HL-60 (cell line): Measurements from ENCODE around the gene CLIC6.

Experiments used
- DNase-seq, 2 experiments: peaks; one replicate each; pipeline ENCODE4 v3.0.0-alpha.2; 2010 to 2020; ENCODE audit warnings: low read depth in 1 of 2, low spot score in 1 of 2
- H3K27ac ChIP-seq: fragments of 250-450 bp; sonication (Bioruptor Pico); replicated peaks from 2 replicates; pipeline ENCODE4 v1.5.1; 2020; ENCODE audit warnings: mild to moderate bottlenecking, moderate library complexity
- H3K27me3 ChIP-seq: fragments of 250-450 bp; sonication (Bioruptor Pico); 2 replicates; pipeline ENCODE4 v1.5.1; 2021; ENCODE audit warnings: mild to moderate bottlenecking, moderate library complexity; ENCODE audit not compliant: insufficient read depth, poor library complexity, severe bottlenecking
- H3K4me3 ChIP-seq: replicated peaks from 2 replicates; pipeline ENCODE4 v1.5.1; 2011; ENCODE audit warnings: mild to moderate bottlenecking, control low read depth, low read length; ENCODE audit not compliant: insufficient read depth
- GABPA ChIP-seq: IDR thresholded peaks from 2 replicates; pipeline ENCODE4 v1.6.1; 2012; ENCODE audit warnings: low read depth
- POLR2AphosphoS5 ChIP-seq: IDR thresholded peaks from 2 replicates; pipeline ENCODE4 v1.6.1; 2012; ENCODE audit warnings: low read depth
- SPI1 ChIP-seq: IDR thresholded peaks from 2 replicates; pipeline ENCODE4 v1.6.1; 2012; ENCODE audit warnings: low read depth, mild to moderate bottlenecking, borderline replicate concordance
- TF ChIP-seq, protein P1 (sequence below): IDR thresholded peaks from one replicate; pipeline ENCODE4 v1.5.1; 2011; ENCODE audit warnings: low read length, control low read depth, inconsistent platforms; ENCODE audit not compliant: insufficient read depth
- TF ChIP-seq, protein P2 (sequence below): IDR thresholded peaks from 2 replicates; pipeline ENCODE4 v1.6.1; 2012; ENCODE audit warnings: low read depth; ENCODE audit not compliant: insufficient replicate concordance

CLIC6 gene

DNA sequence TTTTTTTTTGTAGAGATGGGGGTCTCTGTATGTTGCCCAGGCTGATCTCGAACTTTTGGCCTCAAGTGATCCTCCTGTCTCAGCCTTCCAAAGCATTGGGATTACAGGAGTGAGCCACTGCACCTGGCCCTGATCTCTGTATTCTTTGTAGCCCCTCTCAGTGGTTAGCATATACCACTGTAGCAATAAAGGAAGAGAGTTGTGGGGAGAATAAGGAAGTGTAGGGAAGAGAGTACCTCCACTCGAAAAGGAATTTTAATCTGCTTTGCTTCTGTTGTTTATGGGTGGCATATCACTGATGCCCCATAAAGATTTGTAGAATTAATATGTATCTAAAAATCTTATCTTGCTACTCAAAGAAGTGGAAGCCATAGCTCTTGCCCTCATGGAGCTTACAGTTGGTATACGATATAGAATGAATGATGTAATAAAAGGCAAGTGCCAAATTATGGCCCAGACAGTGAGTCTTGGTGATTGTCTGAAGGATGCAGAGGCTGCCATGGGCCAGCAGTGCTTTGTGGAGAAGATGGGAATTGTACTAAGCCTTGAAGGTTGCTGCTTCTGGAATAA is 96.0 kb downstream of the CLIC6 start:
- no peaks in the 10 kb centered on the region for H3K27me3 ChIP-seq
- H3K4me3 ChIP-seq: no peak overlapping the region
- TF ChIP-seq, protein P1, sequence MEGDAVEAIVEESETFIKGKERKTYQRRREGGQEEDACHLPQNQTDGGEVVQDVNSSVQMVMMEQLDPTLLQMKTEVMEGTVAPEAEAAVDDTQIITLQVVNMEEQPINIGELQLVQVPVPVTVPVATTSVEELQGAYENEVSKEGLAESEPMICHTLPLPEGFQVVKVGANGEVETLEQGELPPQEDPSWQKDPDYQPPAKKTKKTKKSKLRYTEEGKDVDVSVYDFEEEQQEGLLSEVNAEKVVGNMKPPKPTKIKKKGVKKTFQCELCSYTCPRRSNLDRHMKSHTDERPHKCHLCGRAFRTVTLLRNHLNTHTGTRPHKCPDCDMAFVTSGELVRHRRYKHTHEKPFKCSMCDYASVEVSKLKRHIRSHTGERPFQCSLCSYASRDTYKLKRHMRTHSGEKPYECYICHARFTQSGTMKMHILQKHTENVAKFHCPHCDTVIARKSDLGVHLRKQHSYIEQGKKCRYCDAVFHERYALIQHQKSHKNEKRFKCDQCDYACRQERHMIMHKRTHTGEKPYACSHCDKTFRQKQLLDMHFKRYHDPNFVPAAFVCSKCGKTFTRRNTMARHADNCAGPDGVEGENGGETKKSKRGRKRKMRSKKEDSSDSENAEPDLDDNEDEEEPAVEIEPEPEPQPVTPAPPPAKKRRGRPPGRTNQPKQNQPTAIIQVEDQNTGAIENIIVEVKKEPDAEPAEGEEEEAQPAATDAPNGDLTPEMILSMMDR: no peak
- TF ChIP-seq, protein P2, sequence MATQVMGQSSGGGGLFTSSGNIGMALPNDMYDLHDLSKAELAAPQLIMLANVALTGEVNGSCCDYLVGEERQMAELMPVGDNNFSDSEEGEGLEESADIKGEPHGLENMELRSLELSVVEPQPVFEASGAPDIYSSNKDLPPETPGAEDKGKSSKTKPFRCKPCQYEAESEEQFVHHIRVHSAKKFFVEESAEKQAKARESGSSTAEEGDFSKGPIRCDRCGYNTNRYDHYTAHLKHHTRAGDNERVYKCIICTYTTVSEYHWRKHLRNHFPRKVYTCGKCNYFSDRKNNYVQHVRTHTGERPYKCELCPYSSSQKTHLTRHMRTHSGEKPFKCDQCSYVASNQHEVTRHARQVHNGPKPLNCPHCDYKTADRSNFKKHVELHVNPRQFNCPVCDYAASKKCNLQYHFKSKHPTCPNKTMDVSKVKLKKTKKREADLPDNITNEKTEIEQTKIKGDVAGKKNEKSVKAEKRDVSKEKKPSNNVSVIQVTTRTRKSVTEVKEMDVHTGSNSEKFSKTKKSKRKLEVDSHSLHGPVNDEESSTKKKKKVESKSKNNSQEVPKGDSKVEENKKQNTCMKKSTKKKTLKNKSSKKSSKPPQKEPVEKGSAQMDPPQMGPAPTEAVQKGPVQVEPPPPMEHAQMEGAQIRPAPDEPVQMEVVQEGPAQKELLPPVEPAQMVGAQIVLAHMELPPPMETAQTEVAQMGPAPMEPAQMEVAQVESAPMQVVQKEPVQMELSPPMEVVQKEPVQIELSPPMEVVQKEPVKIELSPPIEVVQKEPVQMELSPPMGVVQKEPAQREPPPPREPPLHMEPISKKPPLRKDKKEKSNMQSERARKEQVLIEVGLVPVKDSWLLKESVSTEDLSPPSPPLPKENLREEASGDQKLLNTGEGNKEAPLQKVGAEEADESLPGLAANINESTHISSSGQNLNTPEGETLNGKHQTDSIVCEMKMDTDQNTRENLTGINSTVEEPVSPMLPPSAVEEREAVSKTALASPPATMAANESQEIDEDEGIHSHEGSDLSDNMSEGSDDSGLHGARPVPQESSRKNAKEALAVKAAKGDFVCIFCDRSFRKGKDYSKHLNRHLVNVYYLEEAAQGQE: no peak
- TF ChIP-seq SPI1 (no peak), GABPA (no peak), POLR2AphosphoS5 (no peak)
- no peak for DNase-seq
- no peak overlapping the region for H3K27ac ChIP-seq

DNA sequence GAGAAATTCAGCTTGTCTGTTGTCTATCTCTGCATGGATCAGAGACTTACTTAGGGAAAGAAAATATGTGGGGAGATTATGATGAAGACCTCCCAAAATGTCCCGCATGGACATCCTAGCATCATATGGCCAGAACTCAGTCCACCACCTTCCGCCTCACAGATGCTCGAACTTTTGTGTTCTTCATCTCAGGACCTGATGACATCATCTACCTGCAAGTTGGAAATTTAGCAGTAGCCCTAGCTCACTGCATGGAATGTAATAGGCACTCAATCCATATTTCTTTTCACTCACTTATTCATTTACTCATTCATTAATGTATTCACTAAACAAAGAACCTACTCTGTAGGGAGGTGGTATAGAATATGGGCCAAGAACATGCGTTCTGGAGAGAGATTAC is 96.8 kb downstream of the CLIC6 start:
- H3K27me3 ChIP-seq: no peaks in the 10 kb centered on the region
- DNase-seq: no peak
- no peak overlapping the region for H3K4me3 ChIP-seq
- H3K27ac ChIP-seq: no peak overlapping the region
- no peak for TF ChIP-seq SPI1

DNA sequence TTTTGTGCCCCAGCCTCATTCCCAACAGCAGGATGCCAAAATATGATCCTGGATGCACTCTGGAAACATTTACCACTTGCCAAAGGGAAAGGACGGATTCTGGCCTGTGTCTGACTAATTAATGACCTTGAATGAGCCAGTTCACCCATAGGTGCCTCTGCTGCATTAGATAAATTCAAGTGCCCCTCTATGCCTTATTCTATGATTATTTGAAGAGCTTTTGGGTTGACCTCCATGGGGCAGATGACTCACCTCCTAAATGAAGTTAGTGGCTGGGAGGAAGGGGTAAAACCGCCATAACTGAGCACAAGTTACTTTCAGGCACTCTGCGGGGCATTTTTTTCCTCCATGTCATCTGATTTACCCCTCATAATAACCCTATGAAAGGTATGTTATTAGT is 98.1 kb downstream of the CLIC6 start:
- H3K27me3 ChIP-seq: no peaks in the 10 kb centered on the region
- no peak overlapping the region for H3K4me3 ChIP-seq
- DNase-seq: no peak
- H3K27ac ChIP-seq: no peak overlapping the region
- TF ChIP-seq, protein P1: no peak
- TF ChIP-seq, protein P2: no peak
- TF ChIP-seq GABPA: no peak
- no peak for TF ChIP-seq POLR2AphosphoS5
- TF ChIP-seq SPI1: no peak
